Upper lobe of left lung (tissue), 6 donors: ENCODE results near the gene NF1. TPM values are rescaled to one million over a fixed set of nuclear protein-coding genes. Genes with fewer than 3 reads are reported as not detected.

Experiments used
- ATAC-seq, 2 donors: fragments of 200-7000 bp; cut with Tn5 transposase; one replicate each; pipeline ENCODE4 v1.9.1; 2022; ENCODE audit warnings: mild to moderate bottlenecking in 2 of 2, moderate library complexity in 2 of 2; ENCODE audit not compliant: low FRiP score in 2 of 2
- DNase-seq, 2 donors: peaks; one replicate each; pipeline ENCODE4 v3.0.0-alpha.2; 2019 to 2020
- H3K27ac ChIP-seq, 4 donors: fragments of 200-600 bp; sonication (generic); one replicate each; pipeline ENCODE4 v1.5.1; 2016 to 2019
- H3K27me3 ChIP-seq, 4 donors: fragments of 200-600 bp; sonication (generic); one replicate each; pipeline ENCODE4 v1.5.1; 2017 to 2019
- H3K36me3 ChIP-seq, 4 donors: fragments of 200-600 bp; sonication (generic); one replicate each; pipeline ENCODE4 v1.5.1; 2016 to 2019
- H3K4me1 ChIP-seq, 4 donors: fragments of 200-600 bp; sonication (generic); one replicate each; pipeline ENCODE4 v1.5.1; 2018 to 2019
- H3K4me3 ChIP-seq, 4 donors: fragments of 200-600 bp; sonication (generic); one replicate each; pipeline ENCODE4 v1.5.1; 2017 to 2019; ENCODE audit warnings: mild to moderate bottlenecking in 2 of 4, moderate library complexity in 1 of 4
- H3K9me3 ChIP-seq, 4 donors: fragments of 200-600 bp; sonication (generic); one replicate each; pipeline ENCODE4 v1.5.1; 2018 to 2019
- EP300 ChIP-seq, 4 donors: sonication (generic); formaldehyde crosslinking; IDR thresholded peaks; one replicate each; pipeline ENCODE4 v1.5.1; 2017; ENCODE audit warnings: antibody characterized with exemption in 4 of 4, control low read depth in 2 of 4
- POLR2A ChIP-seq, 4 donors: fragments of 450-650 bp; IDR thresholded peaks; one replicate each; pipeline ENCODE4 v1.5.1; 2016 to 2017; ENCODE audit warnings: antibody characterized with exemption in 4 of 4, mild to moderate bottlenecking in 2 of 4
- POLR2AphosphoS5 ChIP-seq, 2 donors: sonication (generic); formaldehyde crosslinking; IDR thresholded peaks; one replicate each; pipeline ENCODE4 v1.5.1; 2017; ENCODE audit warnings: antibody characterized with exemption in 2 of 2
- WGBS, 2 donors: methylation state at CpG; one replicate each; pipeline ENCODE4 v1.1.5; 2017 to 2018; 5-methylcytosine and 5-hydroxymethylcytosine counted together
- total RNA-seq, 6 donors: library from RNA; depleted of rRNA in 4 of 6; stranded (reverse); fragments of >200 nt in 4 of 6; gene quantifications; one replicate each; pipeline versions ENCODE4 v1.1.0 to v1.2.1, GENCODE V29; 2016 to 2021
- TF ChIP-seq, protein P1 (sequence below), 6 experiments: fragments of 450-650 bp in 4 of 6; fragments of 200-600 bp in 2 of 6; sonication (generic) in 2 of 6; IDR thresholded peaks; one replicate each; pipeline ENCODE4 v1.5.1; 2016 to 2019; ENCODE audit warnings: antibody characterized with exemption in 6 of 6
- donor health status: DM: no; HTN: no; CAD: no; lungs with moderate emphysema.
- donor health status: DM: no; HTN: yes; CAD: no; lungs with severe emphysema.

NF1 gene
- total RNA-seq, 6 donors from 2014 or later: 35.5 to 85.1 (median 47.1) TPM

DNA sequence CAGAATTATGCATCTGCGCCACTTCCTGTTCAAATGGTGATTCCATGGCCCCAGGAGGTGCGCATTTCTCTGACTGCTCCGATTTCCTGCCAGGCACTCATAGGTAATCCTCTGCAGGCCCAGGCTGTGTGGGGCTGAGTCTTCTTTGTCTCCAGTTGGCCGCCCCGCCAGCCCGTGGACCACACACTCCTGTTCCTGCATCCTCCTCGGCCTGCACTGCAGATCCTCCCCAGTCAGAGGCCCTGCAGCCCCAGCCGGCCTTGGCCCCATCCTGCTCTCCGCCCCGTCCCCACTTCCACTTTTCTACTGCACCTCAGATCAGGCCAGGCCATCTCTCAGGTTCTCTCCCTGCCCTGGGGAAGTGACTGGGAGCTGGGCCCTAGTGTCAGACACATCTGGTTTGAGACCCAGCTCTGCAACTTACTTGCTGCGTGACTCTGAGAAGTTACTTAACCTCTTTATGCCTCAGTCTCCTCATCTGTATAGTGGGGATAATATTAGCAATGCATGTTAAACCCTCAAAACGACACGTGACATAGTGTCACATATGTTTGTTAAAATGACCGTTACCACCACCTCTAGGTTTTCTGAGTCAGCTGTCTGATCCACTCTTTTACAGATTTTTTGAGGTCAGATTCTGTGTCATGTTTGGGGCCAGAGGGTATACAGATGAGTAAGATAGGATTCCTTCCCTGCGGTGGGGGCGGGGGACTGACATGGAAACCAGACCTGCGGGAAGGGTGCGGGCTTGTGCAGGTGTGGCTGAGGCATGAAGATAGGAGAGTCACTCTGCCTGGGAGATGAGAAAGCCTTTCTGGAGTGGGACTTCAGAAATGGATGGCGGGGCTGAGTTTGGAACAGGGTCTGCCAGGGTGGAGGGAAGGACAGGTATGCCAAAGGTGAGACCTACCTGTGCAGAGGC lies 309.5 kb downstream of the NF1 start:
- TF ChIP-seq, protein P1, sequence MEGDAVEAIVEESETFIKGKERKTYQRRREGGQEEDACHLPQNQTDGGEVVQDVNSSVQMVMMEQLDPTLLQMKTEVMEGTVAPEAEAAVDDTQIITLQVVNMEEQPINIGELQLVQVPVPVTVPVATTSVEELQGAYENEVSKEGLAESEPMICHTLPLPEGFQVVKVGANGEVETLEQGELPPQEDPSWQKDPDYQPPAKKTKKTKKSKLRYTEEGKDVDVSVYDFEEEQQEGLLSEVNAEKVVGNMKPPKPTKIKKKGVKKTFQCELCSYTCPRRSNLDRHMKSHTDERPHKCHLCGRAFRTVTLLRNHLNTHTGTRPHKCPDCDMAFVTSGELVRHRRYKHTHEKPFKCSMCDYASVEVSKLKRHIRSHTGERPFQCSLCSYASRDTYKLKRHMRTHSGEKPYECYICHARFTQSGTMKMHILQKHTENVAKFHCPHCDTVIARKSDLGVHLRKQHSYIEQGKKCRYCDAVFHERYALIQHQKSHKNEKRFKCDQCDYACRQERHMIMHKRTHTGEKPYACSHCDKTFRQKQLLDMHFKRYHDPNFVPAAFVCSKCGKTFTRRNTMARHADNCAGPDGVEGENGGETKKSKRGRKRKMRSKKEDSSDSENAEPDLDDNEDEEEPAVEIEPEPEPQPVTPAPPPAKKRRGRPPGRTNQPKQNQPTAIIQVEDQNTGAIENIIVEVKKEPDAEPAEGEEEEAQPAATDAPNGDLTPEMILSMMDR (IDR thresholded peaks at IDR 0.05): no peak
- TF ChIP-seq POLR2A (IDR thresholded peaks at IDR 0.05) (no peak), EP300 (IDR thresholded peaks at IDR 0.05) (no peak), POLR2AphosphoS5 (IDR thresholded peaks at IDR 0.05) (no peak)
- Histone ChIP-seq H3K27me3 (no peaks in the 10 kb centered on the region), H3K27ac (no peak overlapping the region), H3K36me3 (no peaks in the 10 kb centered on the region), H3K4me1 (no peaks in the 10 kb centered on the region), H3K4me3 (no peak overlapping the region), H3K9me3 (no peaks in the 10 kb centered on the region)
- DNase-seq (peak in 1 of 2 donors; percentile 62), ATAC-seq (peak in 1 of 2 donors; percentile 9)
- 77 to 85% methylated on average over 18 to 19 of the region's 19 CpGs for WGBS, 2 donors

DNA sequence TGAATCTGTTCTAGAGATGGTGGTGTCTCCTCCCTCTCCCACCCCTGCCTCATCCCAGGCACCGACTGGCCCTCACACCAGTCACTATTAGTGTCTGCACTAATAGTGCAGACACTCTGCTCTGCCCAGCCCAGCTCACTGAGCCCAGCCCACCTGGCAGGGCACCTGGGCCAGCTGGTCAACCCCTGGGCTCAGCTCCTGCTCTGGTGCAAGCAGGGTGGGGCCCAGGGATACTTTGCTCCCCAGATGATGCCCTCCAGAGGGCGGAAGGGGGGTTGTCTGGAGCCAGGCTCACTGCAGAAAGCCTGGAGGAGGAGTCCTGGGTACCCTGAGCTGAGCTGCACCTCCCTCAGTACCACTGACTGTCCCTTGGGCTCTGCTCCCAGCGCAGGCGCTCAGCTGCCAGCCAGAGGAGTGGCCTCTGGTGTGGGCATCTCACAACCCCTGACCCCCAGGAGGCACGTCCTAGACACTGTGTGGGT lies 311.2 kb downstream of the NF1 start:
- Histone ChIP-seq H3K4me1 (no peaks in the 10 kb centered on the region), H3K9me3 (no peaks in the 10 kb centered on the region), H3K27me3 (no peaks in the 10 kb centered on the region), H3K27ac (no peak overlapping the region), H3K36me3 (no peaks in the 10 kb centered on the region), H3K4me3 (no peak overlapping the region)
- ATAC-seq: peak; percentile 7 to 15
- DNase-seq: no peak
- TF ChIP-seq EP300 (IDR thresholded peaks at IDR 0.05) (no peak), POLR2AphosphoS5 (IDR thresholded peaks at IDR 0.05) (no peak), POLR2A (IDR thresholded peaks at IDR 0.05) (no peak)
- TF ChIP-seq, protein P1 (IDR thresholded peaks at IDR 0.05): no peak
- WGBS, 2 donors: 41 to 56% methylated on average over 2 to 3 of the region's 5 CpGs

DNA sequence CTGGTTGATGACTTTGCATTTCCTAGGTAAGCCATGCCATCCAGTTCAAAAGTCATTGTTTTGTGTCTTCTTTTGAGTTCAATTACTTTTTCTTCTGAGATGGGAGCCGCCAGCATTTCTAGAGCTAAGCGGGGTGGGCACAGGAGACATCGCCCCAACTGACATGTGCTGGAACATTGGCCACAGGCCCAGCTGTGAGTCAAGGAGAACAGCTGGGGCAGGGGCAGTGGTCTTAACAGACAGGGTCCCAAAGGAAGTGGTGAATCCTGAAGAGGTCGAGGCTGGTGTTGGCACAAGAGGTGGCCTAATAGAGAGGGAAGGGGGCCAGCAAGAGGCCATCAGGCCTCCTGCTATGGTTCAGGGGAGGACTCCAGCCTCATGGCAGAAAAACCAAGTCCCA lies 313.8 kb downstream of the NF1 start:
- no peaks in the 10 kb centered on the region for H3K9me3 ChIP-seq
- H3K27me3 ChIP-seq: no peaks in the 10 kb centered on the region
- DNase-seq: no peak
- no peak overlapping the region for H3K4me3 ChIP-seq
- TF ChIP-seq EP300 (IDR thresholded peaks at IDR 0.05) (no peak), POLR2A (IDR thresholded peaks at IDR 0.05) (no peak), POLR2AphosphoS5 (IDR thresholded peaks at IDR 0.05) (no peak)
- TF ChIP-seq, protein P1 (IDR thresholded peaks at IDR 0.05): no peak
- 85 to 91% methylated on average over 4 of the region's 4 CpGs for WGBS, 2 donors
- H3K4me1 ChIP-seq: no peaks in the 10 kb centered on the region
- H3K36me3 ChIP-seq: no peaks in the 10 kb centered on the region
- no peak for ATAC-seq
- H3K27ac ChIP-seq: no peak overlapping the region

DNA sequence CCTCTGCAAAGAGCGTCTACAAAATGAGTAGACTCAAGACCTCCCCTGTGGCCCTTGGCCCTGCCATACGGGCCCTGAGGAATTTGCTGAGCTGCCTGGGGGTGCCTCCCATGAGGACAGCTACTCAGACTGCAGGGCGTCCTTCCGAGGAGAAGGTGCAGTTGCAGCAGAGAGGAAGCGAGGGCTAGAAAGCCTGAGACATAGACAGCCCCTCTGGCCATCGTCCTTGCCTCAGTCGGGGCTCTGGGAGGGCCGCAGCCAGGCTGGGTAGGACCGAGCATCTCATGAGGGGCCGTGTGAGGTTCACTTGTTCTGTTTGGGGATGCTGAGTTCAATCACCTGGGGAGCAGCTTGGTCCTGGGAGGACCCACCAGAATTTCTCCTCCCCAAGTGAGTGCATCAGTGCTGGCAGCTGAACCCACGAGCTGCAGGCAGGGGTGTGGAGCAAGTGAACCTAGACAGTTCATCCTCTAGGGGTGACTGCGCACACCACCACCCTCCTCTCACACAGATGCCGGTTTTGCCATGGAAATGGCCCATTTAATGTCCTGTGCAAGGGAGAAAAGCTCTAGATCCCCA lies 317.0 kb downstream of the NF1 start:
- no peak for TF ChIP-seq EP300 (IDR thresholded peaks at IDR 0.05)
- TF ChIP-seq POLR2AphosphoS5 (IDR thresholded peaks at IDR 0.05): no peak
- TF ChIP-seq POLR2A (IDR thresholded peaks at IDR 0.05): no peak
- TF ChIP-seq, protein P1 (IDR thresholded peaks at IDR 0.05): no peak
- no peaks in the 10 kb centered on the region for H3K27me3 ChIP-seq
- 75 to 82% methylated on average over 12 to 13 of the region's 13 CpGs for WGBS, 2 donors
- H3K9me3 ChIP-seq: no peaks in the 10 kb centered on the region
- no peak overlapping the region for H3K4me3 ChIP-seq
- DNase-seq: no peak
- peaks cover 0 to 4% (median 0%) of the 10 kb centered on the region in 4 donors for H3K4me1 ChIP-seq
- H3K36me3 ChIP-seq: no peaks in the 10 kb centered on the region
- H3K27ac ChIP-seq: no peak overlapping the region
- no peak for ATAC-seq
